ENCODE results near the gene ST7L.

Gene ST7L

GRCh38 chr1:112619518-112620376, 806 bp upstream of the ST7L start, which contains the start of gene CAPZA1:
Gene CAPZA1, plus strand, starts transcription at chr1:112619832. Its CDS starts 13 bp downstream, at chr1:112619845.
- in situ Hi-C loops (cut with HindIII; ENCODE audit: low sequenced_read_pairs), result loop anchor here (5.0 kb wide), 1 partner anchor 98 kb away; the partner anchor contains the start of gene PPM1J

- in situ Hi-C loops (cut with HindIII; ENCODE audit: low sequenced_read_pairs), result loop anchor here (5.0 kb wide), 1 partner anchor 99 kb away; the partner anchor contains the start of gene PPM1J
These were observed 724 bp downstream of the ST7L start for GRCh38 chr1:112618114-112618720.

- in situ Hi-C loops (cut with HindIII; ENCODE audit: low sequenced_read_pairs), result loop anchor here (5.0 kb wide), 1 partner anchor 103 kb away; the partner anchor contains the start of gene PPM1J
These were observed 4.4 kb downstream of the ST7L start for GRCh38 chr1:112614460-112615065.

DNA sequence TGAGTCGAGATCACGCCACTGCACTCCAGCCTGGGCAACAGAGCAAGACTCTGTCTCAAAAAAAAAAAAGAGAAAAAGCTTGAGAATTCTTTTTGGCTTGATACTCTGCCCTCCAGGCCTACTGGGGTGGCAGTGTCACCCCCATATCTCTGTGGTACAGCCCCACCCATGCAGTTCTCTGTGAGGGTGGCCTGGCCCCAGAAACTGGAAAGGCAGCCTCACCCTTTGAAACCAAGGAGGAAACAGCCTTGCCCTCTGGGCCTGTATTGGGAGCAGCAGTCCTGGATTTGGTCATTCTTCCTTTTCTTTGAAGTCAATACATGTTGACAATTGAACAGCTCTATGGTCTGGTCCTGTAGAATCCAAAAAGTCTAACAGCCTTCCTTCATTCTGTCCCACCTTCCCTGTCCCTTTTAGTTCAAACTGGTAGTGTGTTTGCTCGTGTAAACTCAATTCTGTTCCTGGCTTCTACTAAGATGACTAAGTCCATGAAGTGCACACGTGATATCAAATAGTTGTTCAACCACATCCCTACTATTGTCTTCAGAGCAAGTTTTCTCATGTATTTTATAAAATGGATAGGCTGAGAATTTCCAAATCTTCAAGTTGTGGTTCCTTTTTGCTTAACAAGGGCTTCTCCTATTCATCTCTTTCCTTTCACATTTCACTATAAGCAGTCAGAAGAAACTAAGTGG, 13.2 kb downstream of the ST7L start:
- in situ Hi-C loops (cut with HindIII; ENCODE audit: low sequenced_read_pairs), result no loop called here

- in situ Hi-C loops (cut with HindIII; ENCODE audit: low sequenced_read_pairs), result no loop called here
These were observed 15.4 kb downstream of the ST7L start for GRCh38 chr1:112603541-112603940.

DNA sequence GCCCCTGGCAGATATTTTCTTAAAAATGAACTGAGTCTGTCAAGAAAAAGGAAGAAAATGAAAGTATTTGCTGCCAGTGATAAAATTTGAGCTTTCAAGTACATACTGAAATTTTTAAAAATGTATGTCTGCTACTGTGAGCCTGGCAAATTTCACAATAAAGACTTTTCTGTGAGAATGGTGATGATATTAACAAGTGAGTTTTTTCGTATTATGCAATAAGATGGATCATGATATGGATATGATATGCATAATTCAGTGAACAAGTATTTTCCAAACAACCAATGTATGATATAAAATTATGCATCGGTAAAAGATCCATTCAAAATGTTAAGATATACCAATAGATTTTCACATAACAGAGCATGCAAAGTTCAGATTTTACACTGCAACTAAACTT, 15.9 kb downstream of the ST7L start:
- in situ Hi-C loops (cut with HindIII; ENCODE audit: low sequenced_read_pairs), result no loop called here

DNA sequence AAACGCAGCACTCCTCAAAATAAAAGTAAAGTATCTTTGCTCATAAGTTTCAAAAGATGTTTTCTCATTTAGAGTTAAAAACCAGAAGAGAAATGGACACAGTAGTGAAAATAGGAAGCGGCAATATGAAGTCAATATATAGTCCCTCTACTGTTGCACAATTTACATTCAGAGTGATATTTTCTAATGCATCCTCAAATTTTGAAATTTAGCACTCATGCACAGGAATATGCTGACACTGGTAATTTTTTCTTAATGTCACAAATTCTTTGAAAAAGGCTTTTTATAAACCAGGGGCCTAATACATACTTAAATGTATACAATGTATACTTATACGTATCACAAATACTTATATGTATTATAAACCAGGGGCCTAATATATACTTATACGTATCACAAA, 19.5 kb downstream of the ST7L start:
- in situ Hi-C loops (cut with HindIII; ENCODE audit: low sequenced_read_pairs), result no loop called here

- in situ Hi-C loops (cut with HindIII; ENCODE audit: low sequenced_read_pairs), result loop anchor here (5.0 kb wide), 1 partner anchor 47 kb away; no protein-coding TSS in a partner anchor
These were observed 24.6 kb downstream of the ST7L start for GRCh38 chr1:112594208-112594876.

DNA sequence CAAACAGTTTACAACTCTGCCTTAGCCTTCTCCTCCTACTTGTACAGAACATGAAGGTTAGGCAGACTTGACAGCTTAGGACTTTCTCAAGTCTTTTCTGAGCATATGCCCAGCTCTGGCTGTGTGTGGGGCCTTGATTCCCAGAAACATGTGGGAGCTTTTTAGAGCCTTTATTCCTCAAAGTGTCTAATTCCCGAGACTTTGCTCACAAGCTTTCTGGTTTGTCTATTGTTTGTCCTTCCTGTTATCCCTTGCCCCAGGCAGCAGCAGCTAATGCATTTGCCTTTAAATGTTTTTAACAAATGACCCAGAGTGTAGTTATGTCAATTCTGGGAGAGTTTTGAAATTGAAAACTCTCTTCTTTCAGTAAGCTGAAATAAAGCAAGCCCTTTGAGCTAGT, 29.2 kb downstream of the ST7L start:
- in situ Hi-C loops (cut with HindIII; ENCODE audit: low sequenced_read_pairs), result loop anchor here (5.0 kb wide), 1 partner anchor 42 kb away; no protein-coding TSS in a partner anchor

GRCh38 chr1:112583366-112583765, 35.6 kb downstream of the ST7L start:
- in situ Hi-C loops (cut with HindIII; ENCODE audit: low sequenced_read_pairs), result no loop called here

- in situ Hi-C loops (cut with HindIII; ENCODE audit: low sequenced_read_pairs), result no loop called here
These were observed 37.3 kb downstream of the ST7L start for GRCh38 chr1:112581586-112582192.

DNA sequence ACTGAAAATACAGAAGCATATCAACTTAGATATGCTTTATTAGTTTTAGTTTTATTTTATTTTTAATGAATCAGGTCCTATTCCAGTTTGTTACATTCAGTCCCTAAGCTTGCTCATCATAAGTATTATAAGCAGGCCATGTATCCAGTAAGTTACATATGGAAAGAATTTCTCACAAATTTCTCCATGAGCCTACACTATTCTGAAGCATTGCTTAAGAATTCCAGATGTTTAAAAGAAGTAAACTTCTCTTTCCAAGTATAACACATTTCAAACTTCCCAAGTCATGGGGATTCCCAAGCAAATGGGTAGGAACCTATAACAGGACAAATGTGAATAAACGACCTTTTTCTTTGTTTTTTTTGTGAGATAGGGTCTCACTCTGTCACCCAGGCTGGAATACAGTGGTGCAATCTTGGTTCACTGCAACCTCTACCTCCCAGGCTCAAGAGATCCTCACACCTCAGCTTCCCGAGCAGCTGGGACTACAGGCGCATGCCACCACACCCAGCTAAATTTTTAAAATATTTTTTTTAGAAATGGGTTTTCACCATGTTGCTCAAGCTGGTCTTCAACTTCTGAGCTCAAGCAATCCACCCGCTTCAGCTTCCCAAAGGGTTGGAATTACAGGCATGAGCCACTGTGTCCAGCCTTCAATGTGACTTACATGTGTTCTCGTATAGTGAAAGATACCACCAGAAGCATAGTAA, 39.0 kb downstream of the ST7L start:
- in situ Hi-C loops (cut with HindIII; ENCODE audit: low sequenced_read_pairs), result no loop called here

GRCh38 chr1:112576240-112576639, 42.7 kb downstream of the ST7L start:
- in situ Hi-C loops (cut with HindIII; ENCODE audit: low sequenced_read_pairs), result no loop called here

DNA sequence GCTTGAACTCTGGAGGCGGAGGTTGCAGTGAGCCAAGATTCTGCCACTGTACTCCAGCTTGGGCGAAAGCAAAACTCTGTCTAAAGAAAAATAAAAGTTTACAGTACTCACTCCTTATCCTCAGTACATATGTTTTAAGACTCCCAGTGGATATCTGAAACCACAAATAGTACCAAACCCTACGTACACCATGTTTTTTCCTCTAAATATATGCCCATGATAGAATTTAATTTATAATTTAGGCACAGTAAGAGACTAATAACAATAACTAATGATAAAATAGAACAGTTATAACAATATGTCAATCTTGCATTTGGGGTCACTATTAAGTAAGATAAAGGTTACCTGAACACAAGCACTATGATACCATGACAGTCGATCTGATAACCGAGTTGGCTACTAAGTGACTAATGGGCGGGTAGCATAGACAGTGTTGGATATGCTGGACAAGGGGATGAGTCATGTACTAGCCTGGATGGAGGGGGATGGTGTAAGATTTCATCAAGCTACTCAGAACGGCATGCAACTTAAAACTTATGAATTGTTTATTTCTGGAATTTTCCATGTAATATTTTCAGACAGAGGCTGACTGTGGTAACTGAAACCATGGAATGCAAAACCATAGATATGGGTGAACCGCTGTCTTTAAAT, 43.7 kb downstream of the ST7L start:
- in situ Hi-C loops (cut with HindIII; ENCODE audit: low sequenced_read_pairs), result no loop called here

GRCh38 chr1:112565800-112566199, 53.1 kb downstream of the ST7L start:
- in situ Hi-C loops (cut with HindIII; ENCODE audit: low sequenced_read_pairs), result no loop called here

GRCh38 chr1:112564081-112564480, 54.9 kb downstream of the ST7L start:
- in situ Hi-C loops (cut with HindIII; ENCODE audit: low sequenced_read_pairs), result no loop called here

GRCh38 chr1:112563341-112563740, 55.6 kb downstream of the ST7L start:
- in situ Hi-C loops (cut with HindIII; ENCODE audit: low sequenced_read_pairs), result no loop called here

DNA sequence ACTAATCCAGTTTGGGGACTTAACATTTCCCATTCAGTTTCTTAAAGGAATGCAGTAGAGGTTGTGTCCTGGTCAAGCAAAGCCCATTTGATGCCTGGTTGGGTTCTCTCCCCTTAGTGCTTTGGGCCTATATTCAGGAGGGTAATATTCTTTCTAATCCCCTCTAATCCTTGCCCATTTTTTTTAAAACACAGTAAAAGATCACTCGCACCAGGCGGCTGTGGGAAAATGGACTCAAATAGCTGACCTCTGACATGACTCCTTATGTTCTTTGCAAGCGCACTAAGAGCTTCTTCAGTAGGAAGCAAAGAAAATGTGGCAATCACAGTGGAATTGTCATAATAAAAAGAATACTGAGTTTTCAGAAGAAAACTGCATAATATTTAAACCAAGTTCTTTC, 60.3 kb downstream of the ST7L start:
- in situ Hi-C loops (cut with HindIII; ENCODE audit: low sequenced_read_pairs), result no loop called here

DNA sequence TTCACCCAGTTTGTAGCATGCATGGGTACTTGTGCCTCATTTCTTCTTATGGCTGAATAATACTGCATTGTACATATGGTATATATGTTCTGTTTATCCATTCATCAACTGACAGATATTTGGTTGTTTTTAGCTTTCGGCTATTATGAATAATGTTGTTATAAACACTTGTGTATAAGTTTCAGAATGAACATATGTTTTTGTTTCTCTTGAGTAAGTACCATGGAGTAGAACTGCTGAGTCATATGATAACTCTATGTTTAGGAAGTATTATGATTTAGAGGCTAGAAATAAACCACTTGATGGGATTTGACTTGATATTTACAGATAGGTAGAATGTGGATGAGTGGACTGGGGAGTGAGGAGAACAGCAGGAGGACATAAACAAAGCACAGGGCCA, 61.6 kb downstream of the ST7L start:
- in situ Hi-C loops (cut with HindIII; ENCODE audit: low sequenced_read_pairs), result no loop called here
